Measurements from ENCODE around the gene CHRNA7. TPM values are rescaled to one million over a fixed set of nuclear protein-coding genes. Genes with fewer than 3 reads are reported as not detected.

Gene CHRNA7
- total RNA-seq, 1 experiment from 2014 or later, result 2.0 TPM

DNA sequence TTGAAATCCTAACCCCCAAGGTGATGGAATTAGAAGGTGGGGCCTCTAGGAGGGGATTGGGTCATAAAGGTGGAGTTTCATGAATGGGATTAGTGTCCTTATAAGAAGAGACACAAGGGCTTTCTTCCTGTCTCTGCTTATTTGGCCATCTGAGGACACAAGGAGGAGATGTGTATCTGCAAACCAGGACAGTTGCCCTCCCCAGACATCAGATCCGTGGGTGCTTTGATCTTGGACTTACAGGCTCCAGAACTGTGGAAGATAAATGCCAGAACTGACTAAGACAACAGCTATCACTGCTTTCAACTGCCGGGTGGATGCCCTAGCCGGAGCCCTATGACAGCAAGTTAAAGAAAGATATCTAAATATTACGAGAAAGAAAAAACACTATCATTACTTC lies 94.4 kb downstream of the CHRNA7 start:
- BruUV-seq (replicated peaks), result no TSS peak
- CTCF ChIA-PET, result no interaction called here
- no peak for TF ChIP-seq CTCF (IDR thresholded peaks at IDR 0.05; ENCODE audit: unreplicated experiment)
- Mint-ChIP-seq H3K4me3 (ENCODE audit: low read depth, unreplicated experiment) (no peak overlapping the region), H3K27ac (ENCODE audit: unreplicated experiment) (no peak overlapping the region), H3K36me3 (ENCODE audit: insufficient read depth, unreplicated experiment) (no peaks in the 10 kb centered on the region), H3K9me3 (ENCODE audit: low read depth, unreplicated experiment) (no peaks in the 10 kb centered on the region), H3K27me3 (ENCODE audit: unreplicated experiment) (no peaks in the 10 kb centered on the region), H3K4me1 (ENCODE audit: low read depth, unreplicated experiment) (no peaks in the 10 kb centered on the region)
- DNase-seq, result no peak
- intact Hi-C loops (cut with micrococcal nuclease; ENCODE audit: unreplicated experiment), result no loop called here

- no peaks in the 10 kb centered on the region for H3K27me3 Mint-ChIP-seq (ENCODE audit: unreplicated experiment)
- no peaks in the 10 kb centered on the region for H3K36me3 Mint-ChIP-seq (ENCODE audit: insufficient read depth, unreplicated experiment)
- DNase-seq, result no peak
- no TSS peak for BruUV-seq (replicated peaks)
- CTCF ChIA-PET, result no interaction called here
- no peaks in the 10 kb centered on the region for H3K4me1 Mint-ChIP-seq (ENCODE audit: low read depth, unreplicated experiment)
- intact Hi-C loops (cut with micrococcal nuclease; ENCODE audit: unreplicated experiment), result no loop called here
- H3K27ac Mint-ChIP-seq (ENCODE audit: unreplicated experiment), result no peak overlapping the region
- no peak overlapping the region for H3K4me3 Mint-ChIP-seq (ENCODE audit: low read depth, unreplicated experiment)
- no peaks in the 10 kb centered on the region for H3K9me3 Mint-ChIP-seq (ENCODE audit: low read depth, unreplicated experiment)
- TF ChIP-seq CTCF (IDR thresholded peaks at IDR 0.05; ENCODE audit: unreplicated experiment), result no peak
These were observed 95.3 kb downstream of the CHRNA7 start for GRCh38 chr15:32125595-32125994.

GRCh38 chr15:32129815-32130214 lies 99.5 kb downstream of the CHRNA7 start:
- Mint-ChIP-seq H3K4me1 (ENCODE audit: low read depth, unreplicated experiment) (no peaks in the 10 kb centered on the region), H3K9me3 (ENCODE audit: low read depth, unreplicated experiment) (no peaks in the 10 kb centered on the region), H3K36me3 (ENCODE audit: insufficient read depth, unreplicated experiment) (no peaks in the 10 kb centered on the region), H3K27ac (ENCODE audit: unreplicated experiment) (no peak overlapping the region), H3K27me3 (ENCODE audit: unreplicated experiment) (no peaks in the 10 kb centered on the region), H3K4me3 (ENCODE audit: low read depth, unreplicated experiment) (no peak overlapping the region)
- CTCF ChIA-PET, result no interaction called here
- BruUV-seq (replicated peaks), result no TSS peak
- TF ChIP-seq CTCF (IDR thresholded peaks at IDR 0.05; ENCODE audit: unreplicated experiment), result no peak
- no peak for DNase-seq
- intact Hi-C loops (cut with micrococcal nuclease; ENCODE audit: unreplicated experiment), result no loop called here

GRCh38 chr15:32130823-32131222 lies 100.5 kb downstream of the CHRNA7 start:
- intact Hi-C loops (cut with micrococcal nuclease; ENCODE audit: unreplicated experiment), result no loop called here
- Mint-ChIP-seq H3K36me3 (ENCODE audit: insufficient read depth, unreplicated experiment) (no peaks in the 10 kb centered on the region), H3K4me3 (ENCODE audit: low read depth, unreplicated experiment) (no peak overlapping the region), H3K27ac (ENCODE audit: unreplicated experiment) (no peak overlapping the region), H3K4me1 (ENCODE audit: low read depth, unreplicated experiment) (no peaks in the 10 kb centered on the region), H3K9me3 (ENCODE audit: low read depth, unreplicated experiment) (no peaks in the 10 kb centered on the region), H3K27me3 (ENCODE audit: unreplicated experiment) (no peaks in the 10 kb centered on the region)
- no peak for TF ChIP-seq CTCF (IDR thresholded peaks at IDR 0.05; ENCODE audit: unreplicated experiment)
- no TSS peak for BruUV-seq (replicated peaks)
- CTCF ChIA-PET, result no interaction called here
- no peak for DNase-seq

GRCh38 chr15:32131803-32132202 lies 101.5 kb downstream of the CHRNA7 start:
- DNase-seq, result no peak
- Mint-ChIP-seq H3K4me1 (ENCODE audit: low read depth, unreplicated experiment) (no peaks in the 10 kb centered on the region), H3K36me3 (ENCODE audit: insufficient read depth, unreplicated experiment) (no peaks in the 10 kb centered on the region), H3K27ac (ENCODE audit: unreplicated experiment) (no peak overlapping the region), H3K27me3 (ENCODE audit: unreplicated experiment) (no peaks in the 10 kb centered on the region), H3K4me3 (ENCODE audit: low read depth, unreplicated experiment) (no peak overlapping the region), H3K9me3 (ENCODE audit: low read depth, unreplicated experiment) (no peaks in the 10 kb centered on the region)
- CTCF ChIA-PET, result no interaction called here
- BruUV-seq (replicated peaks), result no TSS peak
- intact Hi-C loops (cut with micrococcal nuclease; ENCODE audit: unreplicated experiment), result no loop called here
- no peak for TF ChIP-seq CTCF (IDR thresholded peaks at IDR 0.05; ENCODE audit: unreplicated experiment)
